H1 (cell line): ENCODE results near the gene HTR3B. TPM values are rescaled to one million over a fixed set of nuclear protein-coding genes. Genes with fewer than 3 reads are reported as not detected.

Experiments
- EGR1 ChIP-seq: IDR thresholded peaks from 2 replicates; pipeline ENCODE4 v1.6.1; 2011; ENCODE audit warnings: low read depth, low read length, borderline replicate concordance
- HDAC2 ChIP-seq, 2 experiments: fragments of 300-600 bp in 1 of 2; sonication (generic) in 1 of 2; IDR thresholded peaks; 2 replicates each; pipeline ENCODE4 v1.6.1; 2011 to 2012; ENCODE audit warnings: low read depth in 2 of 2, low read length in 2 of 2, mild to moderate bottlenecking in 2 of 2, moderate library complexity in 2 of 2, borderline replicate concordance in 1 of 2, inconsistent platforms in 1 of 2
- SP4 ChIP-seq: IDR thresholded peaks from 2 replicates; pipeline ENCODE4 v1.6.1; 2012; ENCODE audit warnings: low read length, inconsistent platforms
- polyA plus RNA-seq, 7 experiments: library from polyadenylated mRNA; depleted of rRNA in 3 of 7; stranded (reverse) in 5 of 7; unstranded in 2 of 7; fragments of >200 nt in 5 of 7; fragments of 200-250 nt in 2 of 7; gene quantifications; 1 replicate in 5 of 7; 2 replicates in 1 of 7; 4 replicates in 1 of 7; pipeline versions ENCODE4 v1.2.1 to v1.2.3, GENCODE V29; 2011 to 2013; ENCODE audit warnings: missing spikeins in 2 of 7, mixed read lengths in 2 of 7
- total RNA-seq: library from RNA; stranded (reverse); fragmentation: NEBNext Ultra II Directional; extraction: Animal tissue kit (Norgen Biotek cat#: 25700); gene quantifications from 2 replicates; pipeline ENCODE4 v1.2.1, GENCODE V29; 2021
- TF ChIP-seq, protein P1 (sequence below): IDR thresholded peaks from 2 replicates; pipeline ENCODE4 v1.6.1; 2012; ENCODE audit warnings: inconsistent platforms
- TF ChIP-seq, protein P2 (sequence below): IDR thresholded peaks from 2 replicates; pipeline ENCODE4 v1.6.1; 2012; ENCODE audit warnings: low read length, inconsistent platforms

HTR3B gene
- total and polyA plus RNA-seq, 2 of the 8 experiments (the other 6 are each of a cell fraction or from before 2014, with no cell fraction given), result not detected

DNA sequence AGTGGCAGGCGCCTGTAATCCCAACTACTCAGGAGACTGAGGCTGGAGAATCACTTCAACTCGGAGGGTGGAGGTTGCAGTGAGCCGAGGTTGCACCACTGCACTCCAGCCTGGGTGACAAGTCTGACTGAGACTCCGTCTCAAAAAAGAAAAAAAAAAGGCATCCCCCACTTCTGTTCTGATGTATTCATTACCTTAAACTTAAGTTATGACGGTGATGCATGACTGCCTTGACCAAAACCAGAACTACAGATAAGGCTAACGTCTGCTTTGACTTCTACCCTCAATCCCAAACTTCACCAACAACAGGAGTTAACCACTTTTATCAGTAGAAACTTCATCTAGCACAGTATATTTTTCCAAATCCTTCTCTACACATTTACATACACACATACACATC, 80.2 kb downstream of the HTR3B start (continued):
- TF ChIP-seq, protein P1, sequence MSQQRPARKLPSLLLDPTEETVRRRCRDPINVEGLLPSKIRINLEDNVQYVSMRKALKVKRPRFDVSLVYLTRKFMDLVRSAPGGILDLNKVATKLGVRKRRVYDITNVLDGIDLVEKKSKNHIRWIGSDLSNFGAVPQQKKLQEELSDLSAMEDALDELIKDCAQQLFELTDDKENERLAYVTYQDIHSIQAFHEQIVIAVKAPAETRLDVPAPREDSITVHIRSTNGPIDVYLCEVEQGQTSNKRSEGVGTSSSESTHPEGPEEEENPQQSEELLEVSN, result no peak
- no peak for TF ChIP-seq EGR1
- TF ChIP-seq HDAC2 (IDR thresholded peaks at IDR 0.05; ENCODE audit: borderline replicate concordance in 1 of 2, low read depth in 2 of 2, low read length in 2 of 2), result no peak
- no peak for TF ChIP-seq SP4
- TF ChIP-seq, protein P2, sequence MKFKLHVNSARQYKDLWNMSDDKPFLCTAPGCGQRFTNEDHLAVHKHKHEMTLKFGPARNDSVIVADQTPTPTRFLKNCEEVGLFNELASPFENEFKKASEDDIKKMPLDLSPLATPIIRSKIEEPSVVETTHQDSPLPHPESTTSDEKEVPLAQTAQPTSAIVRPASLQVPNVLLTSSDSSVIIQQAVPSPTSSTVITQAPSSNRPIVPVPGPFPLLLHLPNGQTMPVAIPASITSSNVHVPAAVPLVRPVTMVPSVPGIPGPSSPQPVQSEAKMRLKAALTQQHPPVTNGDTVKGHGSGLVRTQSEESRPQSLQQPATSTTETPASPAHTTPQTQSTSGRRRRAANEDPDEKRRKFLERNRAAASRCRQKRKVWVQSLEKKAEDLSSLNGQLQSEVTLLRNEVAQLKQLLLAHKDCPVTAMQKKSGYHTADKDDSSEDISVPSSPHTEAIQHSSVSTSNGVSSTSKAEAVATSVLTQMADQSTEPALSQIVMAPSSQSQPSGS, result no peak
